NCI-H1092 (cell line): ENCODE measurements around the gene PELI1.
A peak's percentile ranks its signal among the peaks of the same experiment; 100 is the strongest.

ENCODE experiments used
- DNase-seq: peaks from one replicate; lab custom pipeline; 2025; lab: John Stamatoyannopoulos, UW

The PELI1 gene, protein sequence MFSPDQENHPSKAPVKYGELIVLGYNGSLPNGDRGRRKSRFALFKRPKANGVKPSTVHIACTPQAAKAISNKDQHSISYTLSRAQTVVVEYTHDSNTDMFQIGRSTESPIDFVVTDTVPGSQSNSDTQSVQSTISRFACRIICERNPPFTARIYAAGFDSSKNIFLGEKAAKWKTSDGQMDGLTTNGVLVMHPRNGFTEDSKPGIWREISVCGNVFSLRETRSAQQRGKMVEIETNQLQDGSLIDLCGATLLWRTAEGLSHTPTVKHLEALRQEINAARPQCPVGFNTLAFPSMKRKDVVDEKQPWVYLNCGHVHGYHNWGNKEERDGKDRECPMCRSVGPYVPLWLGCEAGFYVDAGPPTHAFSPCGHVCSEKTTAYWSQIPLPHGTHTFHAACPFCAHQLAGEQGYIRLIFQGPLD

DNA sequence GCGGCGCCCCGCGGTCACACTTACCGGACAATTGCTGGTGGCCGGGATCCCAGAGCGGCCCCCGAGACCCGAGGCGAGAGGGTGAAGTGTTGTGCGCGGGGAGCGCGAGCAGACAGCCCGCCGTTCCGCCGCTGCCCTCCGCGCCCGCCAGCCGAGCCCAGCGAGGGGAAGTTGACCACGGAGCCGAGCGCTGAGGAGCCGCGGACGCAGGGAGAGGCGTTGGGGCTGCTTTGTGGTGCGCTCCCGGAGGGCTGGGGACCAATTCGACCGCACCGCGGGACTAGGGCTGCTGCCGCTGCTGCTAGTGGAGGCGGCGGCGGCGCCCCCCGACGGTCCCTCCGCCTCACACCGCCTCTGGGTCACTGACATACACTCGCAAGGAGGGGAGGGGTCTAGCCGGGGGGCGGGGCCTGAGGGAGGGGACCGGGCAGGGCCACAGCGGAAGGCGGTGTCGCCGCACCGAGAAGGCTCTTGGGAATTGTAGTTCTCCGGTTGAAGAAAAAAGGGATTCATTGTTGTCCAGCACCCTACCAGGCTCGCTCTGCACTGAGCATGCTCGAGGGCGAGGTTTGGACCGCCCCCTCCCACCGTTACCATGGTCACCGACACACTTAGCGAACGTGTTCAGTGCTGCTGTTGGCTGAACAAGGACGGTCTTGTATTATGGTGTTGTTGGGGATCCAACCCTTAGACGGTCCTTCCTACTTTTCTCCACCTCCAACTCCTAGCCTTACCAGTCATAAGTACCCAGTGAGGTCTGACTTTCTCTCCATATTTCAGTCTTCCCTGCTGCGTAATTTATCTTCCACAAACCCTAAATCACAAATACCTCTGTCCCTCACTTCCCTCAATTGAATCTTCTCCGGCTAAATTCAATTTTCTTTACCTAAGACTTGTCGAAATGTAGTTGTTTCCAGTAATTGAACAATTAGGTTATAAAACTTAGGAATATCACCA, at the start of gene PELI1:
Gene PELI1, minus strand, starts transcription at position 364 of the 957 bp plus-strand sequence. CDS start 36,110 bp downstream, outside the sequence.
- DNase-seq = peak; percentile 94

DNA sequence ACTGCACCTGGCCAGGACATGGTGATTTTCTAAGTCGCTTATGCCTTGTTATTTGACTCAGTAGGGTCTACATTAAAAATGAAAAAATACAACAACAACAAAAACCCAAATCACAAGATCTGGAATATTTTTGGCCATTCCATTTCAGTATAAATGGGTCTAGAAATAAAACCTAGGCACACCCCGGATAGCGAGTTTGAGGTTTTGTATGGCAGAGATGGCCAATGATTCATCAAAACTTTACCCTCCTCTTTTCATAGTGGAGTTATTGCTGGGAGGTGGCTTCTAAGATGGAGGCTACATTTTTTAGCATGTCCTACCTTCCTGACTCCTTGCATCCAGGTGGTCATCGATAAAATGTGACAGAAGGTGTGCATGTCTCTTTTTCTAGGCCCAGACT, 49.3 kb upstream of the PELI1 start:
- DNase-seq = no peak

DNA sequence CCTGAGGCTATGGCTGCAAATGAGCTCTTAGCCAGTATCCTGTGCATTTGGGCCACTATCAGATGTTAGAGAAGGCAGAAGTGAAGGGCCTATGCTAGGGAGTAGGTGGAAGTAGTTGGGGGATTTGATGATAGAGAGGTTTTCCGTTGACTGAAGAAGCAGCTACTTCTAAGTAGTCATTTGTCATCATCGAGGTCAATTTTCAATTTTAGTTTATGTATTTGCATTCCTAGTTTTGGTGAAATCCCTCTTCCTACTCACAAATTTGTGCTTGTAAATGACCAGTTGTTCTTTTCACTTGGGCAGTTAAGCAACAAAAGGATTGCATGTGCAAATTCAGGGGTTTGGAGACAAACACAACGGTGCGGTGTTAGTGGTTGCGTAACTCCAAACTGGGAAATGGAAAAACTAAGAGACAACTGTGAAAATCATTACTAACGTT, 48.5 kb upstream of the PELI1 start:
- DNase-seq = no peak

DNA sequence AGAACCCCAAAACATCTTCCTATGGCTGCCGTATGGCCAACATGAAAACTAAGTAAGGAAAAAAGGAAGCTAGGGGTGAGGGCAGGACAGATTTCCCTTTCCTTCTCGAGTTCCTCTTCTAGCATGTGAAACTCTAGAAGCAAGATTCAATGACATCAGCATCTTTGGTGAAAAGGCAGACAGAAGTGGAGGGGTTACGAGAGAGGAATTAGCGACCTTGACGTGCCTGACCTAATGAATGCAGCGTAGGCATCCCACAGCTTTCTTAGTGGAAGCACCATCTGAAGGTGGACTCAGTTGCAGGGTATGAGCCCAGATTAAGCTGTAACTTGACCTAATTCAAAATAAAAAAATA, 47.9 kb upstream of the PELI1 start:
- no peak for DNase-seq

DNA sequence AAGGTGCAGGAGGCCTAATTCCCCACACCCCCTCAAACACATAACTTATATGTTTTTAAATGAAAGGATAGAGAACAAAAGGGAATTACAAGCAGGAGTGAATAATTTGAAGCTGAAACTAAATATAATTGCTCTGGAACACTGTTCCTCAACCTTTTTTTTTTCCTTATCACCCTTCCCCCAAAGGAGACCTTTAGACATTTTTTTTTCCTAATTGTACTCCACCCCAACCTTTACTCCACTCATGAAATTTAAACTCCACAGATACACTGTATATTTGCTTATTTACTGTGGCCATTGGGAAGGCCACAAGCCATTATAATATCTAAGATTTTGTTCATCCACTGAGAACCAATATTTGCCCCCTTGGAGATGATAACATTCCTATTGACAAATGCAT, 45.4 kb upstream of the PELI1 start:
- no peak for DNase-seq

DNA sequence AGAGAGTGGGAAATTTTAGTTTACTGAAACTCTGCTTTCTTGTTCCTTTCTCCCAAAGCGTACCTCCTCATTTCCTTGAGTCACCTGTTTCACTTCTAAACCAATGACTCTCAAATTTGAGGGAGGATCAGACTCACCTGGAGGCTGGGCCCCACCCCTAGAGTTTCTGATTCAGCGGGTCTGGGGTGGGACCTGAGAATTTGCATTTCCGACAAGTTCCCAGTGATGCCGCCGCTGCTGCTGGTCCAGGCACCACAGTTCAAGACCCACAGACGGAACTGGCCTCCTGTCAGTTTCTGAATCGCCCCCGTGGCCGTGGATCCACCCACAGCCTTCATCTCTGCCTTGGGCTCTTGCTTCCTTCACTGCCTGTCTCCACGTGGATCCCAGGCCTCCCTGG, 44.9 kb upstream of the PELI1 start:
- no peak for DNase-seq

DNA sequence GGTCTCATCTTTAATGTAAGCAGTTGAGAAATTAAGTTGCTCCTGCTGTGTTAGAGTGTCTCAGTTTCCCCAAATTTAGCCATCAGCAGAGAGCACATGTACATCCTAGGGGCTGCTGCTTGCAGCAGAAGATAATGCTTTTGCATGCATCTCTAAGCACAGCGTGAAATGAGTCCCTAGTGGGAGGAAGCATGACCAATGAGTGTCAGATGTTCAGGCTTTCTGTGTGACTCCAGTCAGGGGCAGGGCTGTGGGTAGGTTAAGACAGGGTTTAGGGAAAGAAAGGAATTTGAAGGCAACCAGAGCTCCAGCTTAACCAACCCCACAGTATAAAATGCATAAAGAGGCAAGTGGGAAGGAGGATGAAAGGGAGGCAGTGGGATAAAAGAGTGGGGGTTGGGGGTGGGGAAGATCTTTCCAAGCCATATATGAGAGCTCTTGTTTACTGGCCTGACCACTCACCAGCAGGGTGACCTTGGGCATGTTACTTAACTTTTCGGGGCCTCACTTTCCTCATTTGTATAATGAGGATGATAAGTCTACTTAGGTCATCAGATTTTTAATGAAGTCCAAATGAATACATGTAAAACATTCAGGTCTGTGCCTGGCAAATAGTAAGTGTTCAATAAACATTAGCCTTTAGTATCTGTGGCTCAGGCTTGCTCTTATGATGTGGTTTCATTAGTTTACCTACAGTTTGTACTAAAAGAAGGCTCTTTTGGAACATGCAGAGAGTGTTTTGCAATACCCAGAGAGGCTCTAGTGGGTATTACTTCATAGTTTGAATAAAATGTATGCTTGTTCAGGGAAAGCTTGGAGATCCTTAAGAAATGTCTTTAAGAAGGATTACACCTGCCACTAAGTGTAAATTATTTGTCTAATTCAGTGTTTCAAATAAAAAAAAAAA, 42.7 kb upstream of the PELI1 start:
- no peak for DNase-seq

DNA sequence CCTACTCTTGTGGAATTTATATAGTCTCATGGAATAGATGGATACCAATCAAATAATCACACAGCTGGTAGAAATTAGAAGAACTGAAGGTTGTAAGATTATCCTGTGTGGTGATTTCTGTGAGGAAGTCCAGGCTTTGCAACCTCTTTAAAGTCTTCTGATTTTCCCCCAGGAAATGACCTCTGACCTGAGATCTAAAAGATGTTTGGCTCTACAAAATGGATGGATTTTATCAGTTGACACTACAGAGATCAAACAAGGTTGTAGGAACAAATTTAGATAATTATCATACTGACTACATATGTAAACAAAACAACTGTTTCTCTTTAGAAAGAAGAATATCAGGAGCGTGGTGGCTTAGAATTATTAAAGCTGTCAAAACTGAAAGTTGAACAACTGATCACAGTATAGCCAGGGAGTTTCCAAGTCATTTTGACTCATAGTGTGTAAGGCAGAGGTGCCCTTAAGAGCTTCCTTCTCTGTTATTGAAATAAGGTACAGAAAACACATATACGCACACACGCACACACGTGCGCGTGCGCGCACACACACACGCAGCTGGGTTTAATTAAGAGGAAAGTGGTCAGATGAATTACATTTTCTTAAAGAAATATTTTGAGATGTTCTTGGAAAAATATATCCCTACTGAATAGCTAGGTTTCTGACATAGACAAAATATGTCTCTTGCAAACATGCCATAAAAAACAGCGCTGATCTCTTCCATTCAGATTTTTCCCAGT, 35.5 kb upstream of the PELI1 start:
- no peak for DNase-seq

DNA sequence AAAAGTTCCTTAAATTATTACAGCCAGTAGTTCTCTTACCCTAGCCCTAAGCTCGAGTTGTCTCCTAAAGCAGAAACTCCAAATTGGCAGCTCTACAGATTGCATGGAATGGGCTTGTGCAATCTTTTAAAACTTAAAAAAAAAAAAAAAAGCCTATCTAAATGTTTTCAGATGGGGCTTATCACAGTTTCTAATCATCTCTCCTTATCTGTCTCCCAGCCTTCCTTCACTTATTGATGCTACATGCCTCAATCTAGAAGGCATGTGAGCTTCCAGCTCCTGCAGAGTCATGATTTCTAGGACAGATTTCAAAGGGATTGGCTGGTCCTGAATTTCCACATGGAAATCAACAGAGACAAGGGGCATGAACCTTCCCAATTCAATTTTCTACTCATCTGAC, 33.1 kb upstream of the PELI1 start:
- DNase-seq = no peak

DNA sequence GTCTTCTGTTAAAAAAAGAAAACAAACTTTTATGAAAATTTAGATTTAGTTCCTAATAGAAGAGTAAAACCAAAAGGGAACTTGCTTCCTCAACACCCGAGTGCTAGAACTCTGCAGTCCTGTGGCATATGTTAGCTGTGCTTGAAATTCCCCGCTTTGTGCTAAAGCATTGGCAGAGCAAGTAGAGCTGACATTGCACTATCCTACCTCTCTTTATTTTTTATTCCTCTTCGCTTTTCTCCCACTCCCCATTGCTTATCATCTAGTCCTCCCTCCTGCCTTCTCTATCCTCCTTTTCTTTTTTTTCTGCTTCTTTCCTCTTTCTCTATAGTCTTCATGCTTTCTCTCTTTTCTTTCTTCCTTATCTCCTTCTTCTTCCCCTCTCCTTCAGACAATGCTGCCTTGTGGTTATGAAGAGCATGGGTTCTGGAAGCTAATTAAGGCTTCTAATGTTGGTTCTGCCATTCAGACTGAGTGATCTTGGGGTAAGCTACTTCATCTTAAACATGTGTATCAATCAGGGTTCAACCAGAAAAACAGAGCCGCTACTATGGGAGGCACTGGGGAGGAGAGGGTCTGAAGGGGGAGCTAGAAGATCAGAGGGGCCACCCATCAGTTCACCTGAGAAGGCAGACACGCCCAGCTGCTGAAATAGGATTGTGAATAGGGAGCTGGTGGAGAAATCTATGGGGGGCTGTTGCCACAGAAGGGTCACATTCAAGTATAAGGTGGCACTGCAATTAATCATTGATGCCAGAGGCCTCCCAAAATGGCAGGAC, 31.4 kb upstream of the PELI1 start:
- DNase-seq = no peak

DNA sequence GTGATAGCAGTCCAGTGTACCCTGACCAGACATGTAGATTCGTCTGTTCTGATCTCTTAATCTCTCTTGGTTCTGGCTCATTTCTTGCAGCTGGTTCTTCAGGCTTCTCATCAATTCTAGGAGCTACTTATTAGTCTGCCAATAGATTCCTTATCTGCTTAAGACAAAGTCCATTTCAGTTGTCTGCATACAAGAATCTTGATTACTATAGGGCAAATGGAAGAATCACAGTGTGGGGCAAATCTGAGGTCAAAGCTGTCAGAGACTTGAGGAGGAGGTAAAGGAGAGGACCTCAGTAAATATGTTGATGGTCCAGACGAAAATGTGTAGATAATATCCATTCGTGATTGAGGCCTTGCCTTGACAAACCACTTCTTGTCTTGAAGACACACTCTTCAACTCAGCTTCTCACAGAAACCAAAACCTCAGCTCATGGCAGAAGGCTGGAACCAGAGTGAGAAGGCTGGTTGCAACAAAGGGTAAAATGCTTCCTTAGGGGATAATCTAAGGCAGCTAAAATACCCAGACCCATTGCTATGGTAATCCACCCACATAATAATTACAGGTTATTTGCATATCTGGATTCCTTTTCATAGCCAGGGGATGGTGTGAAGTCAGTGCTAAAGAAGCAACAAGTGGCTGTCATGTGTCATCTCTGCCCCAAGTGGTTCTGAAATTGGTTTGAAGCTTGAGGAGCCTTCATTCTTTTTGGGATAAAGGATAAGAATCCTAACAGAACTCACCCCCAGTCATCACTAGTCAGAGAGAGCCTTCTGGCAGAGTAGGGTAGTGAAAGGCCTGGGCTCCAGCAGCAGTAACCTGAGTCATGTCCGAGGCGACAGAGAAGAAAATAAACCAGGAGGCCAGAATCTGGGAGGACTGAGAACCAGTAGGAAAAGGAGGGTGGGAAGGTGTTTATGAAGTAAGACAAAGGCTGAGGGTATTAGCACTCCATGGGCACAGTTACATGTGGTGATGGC, 29.2 kb upstream of the PELI1 start:
- DNase-seq = no peak

DNA sequence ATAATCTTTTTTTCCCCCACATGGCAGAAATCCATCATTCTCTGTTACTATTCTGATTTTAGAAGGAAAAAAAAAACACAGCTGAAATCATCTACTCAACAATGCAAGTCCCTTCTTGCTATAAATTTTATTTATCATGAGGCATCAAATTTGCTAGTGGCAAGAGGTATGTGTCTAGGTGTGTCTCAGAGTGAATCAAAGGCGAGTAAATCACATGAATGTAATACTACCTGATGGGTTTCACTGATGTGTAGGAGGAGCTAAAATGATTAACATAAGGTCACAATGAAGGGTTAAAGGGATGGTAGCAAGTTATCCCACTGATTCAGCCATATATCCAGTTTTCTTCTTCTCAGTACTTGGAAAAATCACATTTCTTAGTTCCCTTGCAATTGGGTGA, 24.5 kb upstream of the PELI1 start:
- no peak for DNase-seq

DNA sequence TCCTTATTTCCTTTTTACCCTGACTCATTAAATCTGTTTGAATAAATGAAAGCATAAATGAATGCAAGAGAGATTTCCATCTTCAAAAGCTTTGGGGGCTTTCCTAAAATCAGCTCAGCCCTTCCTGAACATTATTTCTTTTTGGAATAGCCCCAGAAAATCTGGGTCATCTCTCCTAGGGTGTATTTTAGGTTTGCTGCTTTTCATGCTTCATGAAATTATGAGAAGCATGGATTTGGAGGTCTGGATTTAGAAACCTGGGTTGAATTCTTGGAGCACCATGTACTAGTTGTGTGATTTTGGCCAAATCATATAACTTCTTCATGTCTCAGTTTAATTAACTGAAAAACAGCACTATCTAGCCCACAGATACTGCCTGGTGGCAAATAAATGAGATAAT, 24.0 kb upstream of the PELI1 start:
- no peak for DNase-seq

DNA sequence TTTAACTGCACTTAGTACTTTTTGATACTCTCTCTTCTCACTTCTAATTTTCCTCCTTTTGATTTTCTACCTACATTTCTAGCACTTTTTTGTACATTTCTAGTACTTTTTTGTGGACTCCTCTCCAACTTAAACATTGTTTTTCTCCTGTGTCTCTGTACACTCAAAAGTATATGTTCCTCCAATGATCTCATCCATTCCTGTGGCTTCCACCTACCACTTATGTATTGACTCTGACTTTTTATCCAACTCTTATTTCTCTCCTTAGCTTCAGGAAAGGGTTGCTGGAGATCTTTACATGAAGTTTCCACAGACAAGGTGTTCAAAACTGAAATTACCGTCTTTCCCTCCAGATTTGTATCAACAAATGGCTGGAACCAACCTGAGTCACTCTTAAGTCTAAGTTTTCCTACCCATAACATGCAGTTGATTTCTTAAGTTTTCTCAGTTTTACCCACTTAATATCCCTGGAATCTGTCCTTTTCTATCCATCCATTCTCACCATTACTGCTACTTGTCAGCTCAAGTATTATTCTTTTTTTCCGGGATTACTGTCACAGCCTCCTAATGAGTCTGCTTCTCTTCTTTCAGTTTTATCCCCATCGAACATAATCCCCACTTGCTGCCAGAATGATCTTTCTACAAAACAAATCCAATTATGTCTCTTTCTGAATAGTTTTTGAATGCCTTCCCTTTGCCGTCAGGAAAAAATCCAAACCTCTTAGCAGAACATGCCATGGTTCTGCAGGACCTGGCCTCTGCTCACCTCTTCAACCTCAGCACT, 22.6 kb upstream of the PELI1 start:
- no peak for DNase-seq

DNA sequence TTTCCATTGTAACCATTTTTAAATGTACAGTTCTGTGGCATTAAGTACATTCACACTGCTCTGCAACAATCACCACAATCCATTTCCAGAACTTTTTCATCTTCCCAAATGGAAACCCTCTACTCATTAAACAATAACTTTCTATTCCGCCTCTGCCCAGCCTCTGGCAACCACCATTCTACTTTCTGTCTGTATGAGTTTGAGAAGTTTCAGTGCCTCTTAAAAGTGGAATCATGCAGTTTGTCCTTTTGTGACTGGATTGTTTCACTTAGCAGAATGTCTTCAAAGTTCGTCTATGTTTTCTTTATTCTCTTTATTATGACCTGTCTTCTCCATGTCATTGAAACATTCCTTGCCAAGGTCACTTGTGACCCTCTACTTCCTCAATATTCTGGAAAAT, 22.0 kb upstream of the PELI1 start:
- DNase-seq = no peak

DNA sequence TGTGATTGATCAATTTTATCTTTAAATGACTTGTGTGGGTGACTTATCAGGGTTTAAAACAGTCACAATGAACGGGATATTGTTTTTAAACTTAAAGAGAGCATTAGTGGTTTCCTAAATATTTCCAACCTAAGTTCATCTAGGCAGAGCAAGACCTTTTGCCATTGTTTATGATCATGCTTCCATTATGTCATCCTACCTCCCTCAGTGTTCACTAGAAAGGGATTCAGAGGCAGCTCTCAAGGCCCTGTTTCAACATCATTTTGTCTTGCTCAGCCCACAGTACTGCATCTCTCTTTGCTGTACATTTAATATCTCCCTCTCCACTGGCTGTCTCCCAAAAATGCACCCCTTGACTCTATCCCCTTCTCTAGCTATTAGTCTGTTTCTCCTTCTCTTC, 21.5 kb upstream of the PELI1 start:
- DNase-seq = no peak

DNA sequence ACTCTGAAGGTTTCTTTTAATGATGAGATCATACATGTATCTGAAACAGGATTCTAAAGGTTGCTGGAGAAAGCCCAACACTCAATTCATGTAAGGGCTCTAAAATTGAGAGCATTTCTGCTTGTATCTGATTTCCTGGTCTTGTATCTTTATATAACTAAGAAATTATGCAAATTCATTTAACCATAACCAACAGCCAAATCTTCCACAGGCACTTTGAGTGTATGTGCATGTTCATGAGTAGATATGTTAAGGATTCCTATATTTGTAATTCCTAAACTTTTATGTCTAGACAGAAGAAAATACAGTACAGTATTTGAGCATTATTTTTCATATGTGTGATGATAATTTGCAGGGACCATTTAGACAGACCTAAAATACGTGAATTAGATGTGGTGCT, 20.4 kb upstream of the PELI1 start:
- no peak for DNase-seq

DNA sequence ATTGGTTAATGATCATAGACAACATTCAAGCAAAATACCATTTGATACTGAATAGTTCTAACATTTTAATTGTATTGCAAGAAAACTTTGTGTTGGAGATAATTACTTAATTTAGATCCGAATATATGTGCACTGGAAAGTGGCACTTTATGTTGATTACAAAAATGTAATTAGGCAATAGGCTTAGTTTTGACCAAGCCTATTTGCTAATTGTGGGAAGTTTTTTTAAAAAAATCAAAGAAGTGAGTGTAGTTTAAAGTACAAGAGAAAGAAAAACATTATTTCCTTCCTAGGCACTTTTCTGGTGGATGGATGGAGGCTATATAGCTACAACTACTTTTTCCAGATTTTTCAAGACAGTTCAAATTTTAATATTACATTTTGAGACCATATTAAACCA, 18.3 kb upstream of the PELI1 start:
- no peak for DNase-seq

DNA sequence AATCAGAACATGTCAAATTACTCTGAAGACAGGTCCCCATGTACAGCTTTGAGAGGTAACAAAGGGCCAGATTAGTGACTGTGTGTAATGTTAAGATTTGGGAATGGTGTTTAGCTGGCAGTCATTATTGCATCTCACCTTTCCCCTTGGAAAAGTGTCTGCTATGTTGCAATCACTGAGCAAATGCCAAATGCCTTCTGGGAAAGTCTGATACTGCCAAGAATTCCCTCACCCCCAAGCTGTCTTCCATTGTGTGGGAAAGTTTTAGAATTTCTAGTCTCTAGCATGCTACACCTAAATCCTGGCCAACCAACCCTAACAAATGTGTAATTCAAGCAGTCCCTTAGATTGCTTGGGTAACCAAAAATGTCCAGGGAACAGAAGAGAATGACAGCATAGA, 13.6 kb upstream of the PELI1 start:
- DNase-seq = no peak
